HG02623 (cell line): ENCODE measurements around the gene MIA.
A peak's percentile ranks its signal among the peaks of the same experiment; 100 is the strongest.
"Not testable (repeated sequence)": the region's sequence is repeated elsewhere in the genome, so short reads cannot be mapped to it uniquely, and the experiment has no call there.

ENCODE experiments used
- ATAC-seq: cut with Tn5 transposase; IDR thresholded peaks from one replicate; pipeline ENCODE4 v1.9.1; 2021; ENCODE audit warnings: moderate library complexity; ENCODE audit not compliant: unreplicated experiment

Gene MIA

GRCh38 chr19:40777937-40778705, 2.8 kb downstream of the MIA start, which contains the start of gene RAB4B:
Gene RAB4B, plus strand, starts transcription at chr19:40778247. Its CDS starts 129 bp downstream, at chr19:40778376.
- ATAC-seq: peak; percentile 61

DNA sequence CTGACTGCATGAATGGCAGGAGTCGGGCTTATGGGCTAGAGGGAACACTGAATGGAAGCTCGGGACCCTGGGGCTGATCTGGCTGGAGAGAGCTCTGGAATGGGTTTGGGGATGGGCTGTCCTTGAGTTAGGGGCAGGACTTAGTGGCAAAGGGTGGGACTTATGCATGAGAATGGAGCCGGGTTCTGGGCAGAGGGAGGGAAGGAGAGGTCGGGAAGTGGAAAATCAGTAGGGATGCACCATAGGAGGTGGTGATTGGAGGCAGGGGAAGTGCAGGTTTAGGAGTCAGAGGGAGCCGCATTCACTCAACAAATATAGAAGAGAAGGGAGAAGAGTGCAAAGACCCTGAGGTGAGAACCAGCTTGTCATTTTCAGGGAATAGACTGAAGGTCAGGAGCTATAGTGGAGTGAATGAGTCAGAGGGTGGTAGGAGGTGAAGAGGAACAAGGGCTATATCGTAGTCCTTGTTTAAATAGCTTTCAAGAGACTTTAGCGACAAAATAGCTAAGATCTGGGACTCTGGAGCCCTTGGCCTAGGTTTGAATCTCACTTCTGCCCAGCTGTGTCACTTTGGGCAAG, 3.5 kb downstream of the MIA start:
- no peak for ATAC-seq

- no peak for ATAC-seq
Observed at GRCh38 chr19:40780582-40780981, 5.3 kb downstream of the MIA start.

- no peak for ATAC-seq
Observed at GRCh38 chr19:40781140-40781539, 5.8 kb downstream of the MIA start.

DNA sequence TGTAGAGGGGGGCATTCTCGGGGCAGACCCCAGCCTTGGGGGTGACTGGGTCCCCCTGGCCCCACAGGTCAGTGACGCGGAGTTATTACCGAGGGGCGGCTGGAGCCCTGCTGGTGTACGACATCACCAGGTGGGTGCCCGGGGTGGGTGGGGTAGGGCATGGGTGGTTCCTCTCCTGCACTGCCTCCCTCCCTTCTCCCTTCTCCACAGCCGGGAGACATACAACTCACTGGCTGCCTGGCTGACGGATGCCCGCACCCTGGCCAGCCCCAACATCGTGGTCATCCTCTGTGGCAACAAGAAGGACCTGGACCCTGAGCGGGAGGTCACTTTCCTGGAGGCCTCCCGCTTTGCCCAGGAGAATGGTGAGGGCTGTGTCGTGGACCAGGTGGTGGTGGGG, 8.4 kb downstream of the MIA start:
- ATAC-seq: no peak

DNA sequence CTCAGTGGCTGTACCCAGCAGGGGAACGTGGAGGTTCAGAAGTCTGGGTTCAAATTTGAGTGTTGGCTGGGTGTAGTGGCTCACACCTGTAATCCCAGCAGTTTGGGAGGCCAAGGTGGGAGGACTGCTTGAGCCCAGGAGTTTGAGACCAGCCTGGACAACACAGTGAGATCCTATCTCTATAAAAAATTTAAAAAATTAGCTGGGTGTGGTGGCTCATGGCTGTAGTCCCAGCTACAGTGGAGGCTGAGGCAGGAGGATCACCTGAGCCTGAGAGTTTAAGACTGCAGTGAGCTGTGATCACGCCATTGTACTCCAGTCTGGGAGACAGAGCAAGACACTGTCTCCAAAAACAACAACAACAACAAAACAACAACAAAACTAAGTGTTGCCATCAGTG, 8.8 kb downstream of the MIA start:
- ATAC-seq: not testable (repeated sequence)

DNA sequence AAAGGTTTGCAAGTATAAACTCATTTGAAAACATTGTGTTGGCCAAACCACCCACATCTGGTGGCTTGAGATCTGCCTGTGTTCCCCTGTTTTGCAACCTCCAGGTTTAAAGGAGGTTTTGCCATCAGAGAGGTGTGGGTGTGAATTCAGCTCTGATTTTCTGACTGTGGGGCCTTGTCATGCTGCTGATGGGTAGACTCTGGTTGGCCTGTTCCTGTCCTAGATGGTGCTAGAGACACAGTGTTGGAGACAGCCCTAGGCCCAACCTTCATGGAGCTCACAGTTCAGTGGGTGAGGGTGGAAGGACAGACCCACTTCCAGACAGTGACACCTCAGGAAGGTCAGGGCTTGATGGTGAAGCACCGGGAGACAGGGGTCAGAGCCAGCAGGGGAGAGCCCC, 10.2 kb downstream of the MIA start:
- no peak for ATAC-seq

- no peak for ATAC-seq
Observed at GRCh38 chr19:40786060-40787037, 11.0 kb downstream of the MIA start.

DNA sequence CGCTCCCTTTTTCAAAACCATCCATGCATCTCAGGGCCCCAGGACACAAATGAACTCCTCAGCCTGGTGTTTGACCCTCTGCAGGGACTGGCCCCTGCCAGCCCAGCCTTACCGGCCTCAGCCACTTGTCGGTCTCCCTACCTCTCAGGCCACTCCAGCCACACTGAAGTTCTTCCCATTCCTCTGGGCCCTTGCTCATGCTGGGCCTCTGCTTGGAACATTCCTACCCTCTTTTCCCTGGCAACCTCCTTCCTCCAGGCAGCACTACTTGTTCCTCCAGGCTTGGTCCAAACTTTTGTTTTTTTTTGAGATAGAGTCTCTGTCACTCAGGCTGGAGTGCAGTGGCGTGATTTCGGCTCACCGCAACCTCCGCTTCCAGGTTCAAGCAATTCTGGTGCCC, 16.0 kb downstream of the MIA start:
- no peak for ATAC-seq

DNA sequence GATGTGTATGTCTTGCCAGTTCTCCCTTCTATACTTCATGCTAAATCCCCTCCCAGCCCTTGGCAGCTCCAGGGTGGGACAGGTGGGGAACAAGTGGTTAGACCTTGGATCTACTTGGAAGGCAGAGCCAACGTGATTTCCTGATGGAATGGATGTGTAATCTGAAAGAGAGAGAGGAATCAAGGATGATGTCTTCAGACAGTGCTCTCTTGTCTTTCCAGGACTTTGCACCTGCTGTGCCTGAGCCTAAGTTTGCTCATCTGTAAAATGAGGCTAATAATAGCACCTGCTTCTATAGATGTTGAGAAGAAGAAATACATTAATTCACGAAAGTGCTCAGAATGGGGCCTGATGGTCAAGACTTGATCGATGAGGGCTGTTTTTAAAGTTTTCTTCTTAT, 16.7 kb downstream of the MIA start:
- ATAC-seq: no peak

- ATAC-seq: no peak
Observed at GRCh38 chr19:40797166-40797962, 22.0 kb downstream of the MIA start.

GRCh38 chr19:40797963-40798682, 22.8 kb downstream of the MIA start:
- no peak for ATAC-seq

GRCh38 chr19:40798683-40799557, 23.6 kb downstream of the MIA start, which contains the start of gene EGLN2:
Gene EGLN2, plus strand, starts transcription at chr19:40799191. Its CDS starts 1,382 bp downstream, at chr19:40800573.
- ATAC-seq: peak; percentile 65

- ATAC-seq: no peak
Observed at GRCh38 chr19:40799558-40800338, 24.4 kb downstream of the MIA start.

DNA sequence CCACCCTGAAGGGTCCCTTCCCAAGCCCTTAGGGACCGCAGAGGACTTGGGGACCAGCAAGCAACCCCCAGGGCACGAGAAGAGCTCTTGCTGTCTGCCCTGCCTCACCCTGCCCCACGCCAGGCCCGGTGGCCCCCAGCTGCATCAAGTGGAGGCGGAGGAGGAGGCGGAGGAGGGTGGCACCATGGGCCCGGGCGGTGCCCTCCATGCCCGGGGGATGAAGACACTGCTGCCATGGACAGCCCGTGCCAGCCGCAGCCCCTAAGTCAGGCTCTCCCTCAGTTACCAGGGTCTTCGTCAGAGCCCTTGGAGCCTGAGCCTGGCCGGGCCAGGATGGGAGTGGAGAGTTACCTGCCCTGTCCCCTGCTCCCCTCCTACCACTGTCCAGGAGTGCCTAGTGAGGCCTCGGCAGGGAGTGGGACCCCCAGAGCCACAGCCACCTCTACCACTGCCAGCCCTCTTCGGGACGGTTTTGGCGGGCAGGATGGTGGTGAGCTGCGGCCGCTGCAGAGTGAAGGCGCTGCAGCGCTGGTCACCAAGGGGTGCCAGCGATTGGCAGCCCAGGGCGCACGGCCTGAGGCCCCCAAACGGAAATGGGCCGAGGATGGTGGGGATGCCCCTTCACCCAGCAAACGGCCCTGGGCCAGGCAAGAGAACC, 25.1 kb downstream of the MIA start:
- no peak for ATAC-seq

- ATAC-seq: no peak
Observed at GRCh38 chr19:40800997-40801377, 25.7 kb downstream of the MIA start.

GRCh38 chr19:40801426-40802299, 26.3 kb downstream of the MIA start:
- ATAC-seq: no peak
